SIG-M5 treated with dmso at 0.1 percent for 504 hours (cell line): ENCODE data around the gene MTA2.
"Not testable (repeated sequence)": the region's sequence is repeated elsewhere in the genome, so short reads cannot be mapped to it uniquely, and the experiment has no call there.

Experiments used
- DNase-seq: peaks from one replicate; lab custom pipeline; 2025; ENCODE audit not compliant: unreplicated experiment; lab: John Stamatoyannopoulos, UW

Gene MTA2

DNA sequence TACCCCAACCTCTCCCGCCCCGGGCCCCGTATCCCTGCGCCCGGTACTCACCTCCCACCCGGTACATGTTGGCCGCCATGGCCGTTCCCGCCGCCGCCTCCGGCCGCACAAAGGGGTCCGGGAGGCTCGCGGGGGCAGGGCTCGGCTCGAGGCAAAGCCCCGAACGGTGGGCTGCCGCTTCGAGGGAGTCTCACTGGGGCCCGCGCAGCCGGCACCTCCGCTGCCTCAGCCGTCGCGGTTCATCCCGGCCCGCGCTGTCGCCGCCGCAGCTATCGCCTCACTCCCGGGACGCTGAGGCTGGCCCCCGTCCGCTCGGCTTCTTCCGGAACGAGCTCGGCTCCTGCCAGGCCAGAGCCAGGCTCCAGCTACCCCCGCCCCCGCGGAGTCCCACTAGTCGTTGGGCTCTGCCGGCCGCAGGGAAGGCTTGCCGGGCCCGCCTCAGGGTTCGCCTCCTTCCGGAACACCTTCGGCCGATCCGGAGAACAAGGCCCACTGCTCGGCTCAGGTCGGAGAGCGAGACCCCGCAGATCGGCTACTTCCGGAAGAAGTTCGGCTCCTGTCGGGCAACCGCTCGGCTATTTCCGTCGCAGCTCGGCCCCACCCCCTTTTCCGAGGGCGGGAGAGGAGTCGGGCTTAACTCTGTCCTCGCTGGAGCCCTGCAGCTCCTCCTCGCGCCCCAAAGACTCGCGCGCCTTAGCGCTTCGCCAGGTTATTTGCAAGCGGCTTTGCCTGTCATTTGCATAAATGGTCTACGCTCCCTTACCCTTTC lies at the start of gene MTA2:
MTA2 (minus strand) TSS at position 494 of the 769 bp plus-strand sequence; CDS start at position 79, 415 bp downstream.
- peak; percentile 98 for DNase-seq

DNA sequence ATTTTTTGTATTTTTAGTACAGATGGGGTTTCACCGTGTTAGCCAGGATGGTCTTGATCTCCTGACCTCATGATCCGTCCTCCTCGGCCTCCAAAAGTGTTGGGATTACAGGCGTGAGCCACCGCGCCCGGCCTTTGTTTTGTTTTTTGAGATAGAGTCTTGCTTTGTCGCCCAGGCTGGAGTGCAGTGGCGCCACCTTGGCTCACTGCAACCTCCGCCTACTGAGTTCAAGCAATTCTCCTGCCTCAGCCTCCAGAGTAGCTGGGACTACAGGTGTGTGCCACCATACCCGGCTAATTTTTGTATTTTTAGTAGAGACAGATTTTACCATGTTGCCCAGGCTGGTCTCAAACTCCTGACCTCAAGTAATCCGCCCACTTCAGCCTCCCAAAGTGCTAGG lies 48.6 kb upstream of the MTA2 start:
- DNase-seq, result not testable (repeated sequence)

DNA sequence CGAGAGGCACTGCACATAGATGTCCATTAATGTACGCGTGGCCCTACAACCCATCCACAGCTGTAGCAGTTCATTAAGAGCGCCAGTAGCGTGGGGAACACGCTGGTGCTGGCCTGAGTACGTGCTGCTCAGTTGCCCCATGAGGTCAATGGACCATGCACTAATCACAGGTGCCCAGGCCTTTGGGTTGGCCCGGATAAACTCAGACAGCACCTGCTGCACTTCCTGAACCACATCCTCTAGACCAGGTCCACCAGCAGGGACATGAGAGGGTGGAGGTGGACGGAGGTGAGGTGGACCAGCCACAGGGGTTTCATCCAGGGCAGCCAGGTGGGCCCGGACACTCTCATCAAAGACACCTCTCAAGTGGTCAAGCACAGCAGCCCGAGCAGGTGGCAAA lies 47.8 kb upstream of the MTA2 start:
- no peak for DNase-seq

DNA sequence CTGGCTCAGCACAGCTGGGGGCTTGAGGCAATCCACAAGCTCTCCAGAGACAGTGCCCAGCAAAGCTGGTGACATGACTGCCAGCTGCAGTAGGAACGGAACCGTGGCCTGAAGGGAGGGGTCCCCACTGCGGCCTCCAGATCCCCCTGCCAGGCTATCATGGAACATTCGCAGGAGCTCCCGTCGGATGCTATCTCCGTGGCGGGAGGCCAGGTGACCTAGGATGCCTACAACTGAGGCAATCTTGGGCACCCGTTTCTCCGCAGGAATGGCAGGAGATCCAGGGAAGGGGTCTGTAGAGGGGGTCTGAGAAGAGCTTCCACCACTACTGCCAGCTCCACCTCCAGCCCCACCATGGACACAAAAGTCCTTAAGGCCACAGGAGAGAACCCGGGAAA lies 47.3 kb upstream of the MTA2 start:
- no peak for DNase-seq

DNA sequence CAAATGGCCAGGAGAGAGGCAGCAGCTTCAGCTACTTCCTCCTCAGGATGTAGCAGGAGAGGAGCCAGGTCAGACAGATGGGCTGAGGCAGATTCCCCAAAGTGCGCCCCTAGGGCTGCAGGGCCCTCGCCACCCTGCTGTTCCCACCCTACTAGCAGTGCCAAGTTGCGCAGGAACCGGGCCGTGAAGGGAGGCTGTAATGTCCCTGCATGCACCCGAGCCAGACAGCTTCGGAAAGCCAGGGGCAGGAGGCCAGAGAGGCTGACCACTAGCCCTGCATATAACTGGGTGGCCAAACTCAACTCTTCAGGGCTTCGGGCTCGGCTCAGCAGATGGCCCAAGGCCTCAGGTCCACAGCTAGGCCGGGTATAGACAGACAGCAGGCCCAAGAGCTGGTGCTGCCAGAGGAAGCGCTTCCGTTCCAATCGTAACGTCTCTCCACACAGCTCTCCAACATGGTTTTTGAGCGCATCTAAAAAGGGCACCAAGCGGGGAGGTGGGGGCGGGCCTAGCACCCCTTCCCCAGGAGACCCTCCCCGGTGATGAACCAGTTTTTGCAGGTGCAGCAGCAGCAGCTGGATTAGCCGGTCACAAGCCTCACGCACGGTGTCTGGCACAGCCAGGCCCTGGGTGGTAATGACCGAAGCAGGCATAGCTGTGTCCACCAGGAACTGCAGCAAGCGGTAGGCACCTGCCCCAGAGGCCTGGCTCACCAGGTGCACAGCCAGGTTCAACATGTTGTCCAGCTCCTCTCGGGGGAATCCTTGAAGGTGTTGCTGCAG lies 46.7 kb upstream of the MTA2 start:
- no peak for DNase-seq

DNA sequence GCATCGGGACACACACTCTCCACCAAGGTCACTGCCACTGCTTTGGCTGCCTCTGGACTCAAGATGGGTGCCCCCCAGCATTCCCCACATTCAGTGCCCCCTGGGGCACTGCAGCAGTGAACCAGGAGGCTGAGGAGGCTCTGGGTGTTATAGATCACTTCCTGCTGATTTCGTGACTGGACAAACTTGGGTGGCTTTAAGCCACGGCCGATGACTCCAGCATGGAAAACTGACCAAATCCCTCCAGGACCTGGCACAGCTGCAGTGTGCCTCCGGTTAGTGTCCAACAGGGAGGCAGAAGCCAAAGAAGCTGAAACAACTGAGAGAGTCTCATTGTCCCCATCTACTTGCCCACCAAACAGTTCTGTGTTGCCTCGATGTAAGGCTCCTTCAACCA lies 45.9 kb upstream of the MTA2 start:
- DNase-seq, result no peak

DNA sequence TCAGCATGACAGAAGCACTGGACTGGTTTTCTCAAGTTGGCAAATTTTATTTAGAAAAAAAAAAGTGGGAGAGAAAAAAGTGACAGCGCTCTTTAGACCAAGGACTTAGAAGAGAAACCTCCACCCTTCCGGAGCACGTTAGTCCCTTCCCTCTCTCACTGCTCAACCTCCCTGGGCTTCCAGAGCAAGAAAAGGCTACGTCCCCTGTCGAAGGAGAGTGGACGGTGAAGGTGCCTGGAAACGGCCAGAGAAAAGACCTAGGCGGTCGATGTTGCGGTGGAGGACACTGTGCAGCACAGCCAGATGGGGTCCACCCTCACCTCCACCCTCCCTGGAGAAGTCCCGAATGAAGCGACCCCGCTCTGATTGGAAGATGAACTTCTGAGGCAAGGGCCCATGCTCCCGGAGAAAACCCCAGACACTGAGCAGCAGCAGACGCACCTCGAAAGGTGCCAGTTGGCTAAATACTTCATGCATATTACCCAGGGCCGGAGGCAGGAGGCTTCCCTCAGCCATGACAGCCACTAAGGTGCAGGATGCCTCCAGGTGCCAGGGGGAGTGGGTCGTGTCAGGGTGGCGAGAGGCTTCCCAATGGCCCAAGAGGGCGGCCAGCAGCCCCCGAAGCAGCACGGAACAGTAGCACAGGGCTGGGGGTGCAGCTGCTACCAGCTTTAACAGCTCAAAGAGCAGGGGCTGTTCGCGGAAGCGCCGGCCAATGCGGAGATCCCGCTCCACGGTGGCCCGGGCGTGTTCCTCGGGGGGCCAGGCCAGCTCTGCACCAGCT lies 45.4 kb upstream of the MTA2 start:
- DNase-seq, result no peak

DNA sequence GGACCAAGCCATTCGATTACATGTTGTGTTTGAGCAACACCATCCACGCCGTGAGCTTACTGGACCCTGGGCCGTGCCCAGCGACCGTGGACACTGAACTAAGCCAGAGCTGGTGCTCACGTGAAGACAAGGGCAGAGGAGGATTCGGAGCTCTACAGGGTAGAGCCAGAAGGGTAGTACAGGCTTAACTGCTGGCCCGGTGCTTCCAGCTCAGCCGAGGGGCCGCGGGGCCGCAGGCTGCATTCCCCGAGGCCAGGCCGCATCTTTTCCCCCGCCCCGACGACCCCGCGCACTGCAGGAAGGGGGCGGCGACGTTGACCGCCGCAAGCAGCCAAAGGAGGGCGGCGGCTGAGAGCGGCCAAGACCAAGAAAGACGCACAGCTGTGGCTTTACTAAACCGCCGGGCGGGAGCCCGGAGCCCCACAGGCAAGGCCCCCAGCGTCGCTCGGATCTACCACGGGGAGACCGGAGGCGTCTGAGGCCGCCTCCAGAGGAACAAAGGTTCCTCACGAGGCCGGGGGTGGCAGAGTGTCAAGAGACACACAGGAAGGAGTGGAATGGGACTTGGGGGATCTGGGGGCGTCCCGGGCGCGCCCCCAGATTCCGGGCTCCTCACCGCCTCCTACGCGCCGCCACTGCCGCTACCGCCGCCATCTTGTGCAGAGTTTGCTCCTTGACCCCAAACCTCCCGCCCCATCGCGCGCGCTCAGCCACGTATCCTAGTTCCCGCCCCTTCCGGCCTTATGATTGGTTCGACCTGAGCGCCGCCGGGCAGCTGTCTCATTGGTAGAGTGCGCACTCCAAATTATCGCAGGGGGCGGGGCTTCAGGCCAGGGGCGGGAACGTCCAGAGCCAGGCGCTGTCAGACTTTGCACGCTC lies 44.5 kb upstream of the MTA2 start, which contains the start of gene GANAB:
GANAB (minus strand) TSS at position 668 of the 879 bp plus-strand sequence; CDS start at position 654, 14 bp downstream.
- DNase-seq, result peak; percentile 97

DNA sequence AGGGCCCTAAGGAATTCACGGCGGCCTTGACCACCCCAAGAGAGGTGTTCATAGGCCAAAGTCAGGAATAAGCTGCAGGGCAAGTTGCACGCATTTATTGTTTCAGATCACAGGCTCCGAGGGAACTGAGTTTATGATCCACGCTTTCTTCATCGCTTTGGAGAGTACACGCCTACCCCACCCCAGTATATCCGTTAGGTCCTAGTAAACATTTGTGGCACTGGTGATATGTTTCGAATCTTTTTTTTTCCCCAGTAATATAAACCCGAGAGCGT lies 43.9 kb upstream of the MTA2 start:
- DNase-seq, result no peak

DNA sequence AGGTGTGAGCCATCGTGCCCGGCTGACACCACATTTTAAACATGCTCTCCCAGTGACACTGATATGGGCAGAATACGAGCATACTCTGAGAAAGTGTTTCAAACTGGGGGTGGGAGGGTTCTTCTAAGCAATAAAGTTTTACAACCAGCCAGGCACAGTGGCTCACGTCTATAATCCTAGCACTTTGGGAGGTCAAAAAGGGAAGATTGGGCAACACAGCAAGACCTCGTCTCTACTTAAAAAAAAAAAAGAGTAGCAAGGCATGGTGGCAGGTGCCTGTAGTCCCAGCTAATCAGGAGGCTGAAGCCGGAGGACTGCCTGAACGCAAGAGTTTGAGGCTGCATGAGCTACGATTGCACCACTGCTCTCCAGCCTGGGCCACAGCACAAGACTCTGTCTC lies 42.6 kb upstream of the MTA2 start:
- peak; percentile 16 for DNase-seq

DNA sequence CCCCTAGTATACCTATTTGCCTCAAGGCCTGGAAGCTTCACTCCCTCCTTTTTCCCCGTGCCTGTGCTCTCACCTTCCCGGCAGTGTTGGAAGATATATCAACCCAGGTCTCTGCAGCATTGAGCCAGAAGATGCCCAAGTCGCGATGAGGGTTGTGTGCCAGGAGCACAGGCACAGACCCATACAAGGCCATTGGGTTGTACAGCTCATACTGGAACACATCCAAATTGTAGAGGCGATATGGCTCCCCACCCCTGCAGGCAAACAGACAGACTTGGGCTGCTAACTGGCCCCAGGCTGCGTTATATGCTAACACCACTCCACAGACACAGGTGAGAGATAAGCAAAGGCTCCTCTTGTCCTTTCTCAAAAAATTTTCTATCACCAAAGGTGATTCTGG lies 30.8 kb upstream of the MTA2 start:
- DNase-seq, result no peak

DNA sequence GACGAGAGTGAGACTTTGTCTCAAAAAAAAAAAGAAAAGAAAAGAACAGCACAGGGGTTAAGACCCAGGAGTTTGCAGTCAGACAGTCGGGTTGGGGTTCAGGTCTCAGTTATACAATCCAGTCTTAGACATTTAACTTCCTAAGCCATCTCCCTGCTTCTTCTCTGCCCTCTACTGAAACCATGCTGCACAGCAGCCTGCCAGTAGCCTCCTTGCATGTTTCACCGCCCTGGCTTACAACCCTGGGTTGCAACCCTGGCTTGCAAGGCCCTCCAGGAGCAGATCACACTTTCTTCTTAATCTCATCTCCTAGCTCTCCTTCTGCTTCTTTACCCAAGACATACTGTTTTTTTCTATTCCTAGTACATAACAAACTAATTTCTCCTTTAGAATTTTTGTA lies 26.0 kb upstream of the MTA2 start:
- peak; percentile 12 for DNase-seq

DNA sequence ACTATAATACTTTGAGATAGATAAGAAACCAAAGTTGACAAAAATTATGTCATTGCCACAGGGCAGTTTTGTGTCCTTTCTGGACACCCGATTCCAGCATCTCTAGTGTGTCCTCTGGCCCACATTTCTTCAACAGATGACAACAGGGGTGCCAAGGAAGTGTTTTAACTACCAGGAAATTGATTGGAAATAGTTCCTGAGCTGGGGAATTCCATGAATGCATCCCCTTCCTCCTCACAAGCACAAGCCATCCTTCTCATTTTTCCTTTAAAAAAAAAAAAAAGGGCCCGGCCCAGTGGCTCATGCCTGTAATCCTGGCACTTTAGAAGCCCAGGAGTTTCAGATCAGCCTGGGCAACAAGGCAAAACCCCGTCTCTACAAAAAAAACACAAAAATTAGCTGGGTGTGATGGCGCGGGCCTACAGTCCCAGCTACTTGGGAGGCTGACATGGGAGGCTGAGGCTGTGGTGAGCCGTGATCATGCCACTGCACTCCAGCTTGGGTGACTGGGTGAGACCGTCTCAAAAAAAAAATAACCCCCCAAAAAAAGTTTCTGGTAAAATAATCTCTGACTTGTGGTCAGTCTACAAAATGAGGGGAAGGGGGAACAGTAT lies 20.9 kb upstream of the MTA2 start:
- no peak for DNase-seq

DNA sequence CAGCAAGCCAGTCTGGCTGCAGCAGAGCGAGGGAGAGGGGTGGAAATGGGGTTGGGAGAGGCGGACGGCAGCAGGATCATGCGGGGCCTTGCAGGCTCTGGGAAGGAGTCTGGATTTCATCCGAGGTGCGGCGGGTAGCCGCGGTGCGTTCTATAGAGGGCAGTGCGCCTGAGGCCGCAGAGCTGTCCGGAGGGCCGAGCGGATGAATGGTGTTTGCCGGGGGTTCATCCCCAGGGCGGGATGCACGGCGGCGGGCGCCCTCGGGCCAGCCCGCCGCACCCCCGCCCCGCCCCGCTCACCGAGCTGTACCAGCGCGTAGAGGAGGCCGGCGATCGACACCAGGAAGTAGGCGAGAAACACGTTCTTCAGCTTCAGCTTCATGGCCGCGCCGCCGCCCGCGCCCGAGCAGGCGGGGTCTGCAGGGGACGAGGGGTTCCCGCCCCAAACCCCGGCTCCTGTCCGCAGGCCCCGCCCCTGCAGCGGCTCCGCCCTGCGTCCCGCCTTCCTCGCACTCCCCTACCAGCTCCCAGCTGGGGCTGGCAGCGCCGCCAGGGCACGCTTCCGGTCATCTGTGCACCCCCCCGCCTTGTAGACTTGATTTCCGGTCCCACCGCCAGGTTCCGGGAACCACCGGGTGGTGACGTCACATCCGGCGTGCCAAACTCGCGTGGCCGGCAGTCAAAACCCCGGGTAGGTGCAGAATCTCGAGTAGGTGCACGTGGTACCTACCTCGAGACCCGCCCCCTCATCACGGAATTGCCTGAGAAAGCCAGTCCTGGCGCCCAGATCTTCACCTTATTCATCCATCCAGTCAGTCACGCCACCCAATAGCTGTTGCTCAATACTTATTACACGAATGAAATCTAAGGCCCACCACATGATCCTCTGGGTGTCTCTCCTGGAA lies 20.2 kb upstream of the MTA2 start, which contains the start of gene B3GAT3:
B3GAT3 (minus strand) TSS at position 420 of the 904 bp plus-strand sequence; CDS start at position 381, 39 bp downstream.
- DNase-seq, result peak; percentile 91

DNA sequence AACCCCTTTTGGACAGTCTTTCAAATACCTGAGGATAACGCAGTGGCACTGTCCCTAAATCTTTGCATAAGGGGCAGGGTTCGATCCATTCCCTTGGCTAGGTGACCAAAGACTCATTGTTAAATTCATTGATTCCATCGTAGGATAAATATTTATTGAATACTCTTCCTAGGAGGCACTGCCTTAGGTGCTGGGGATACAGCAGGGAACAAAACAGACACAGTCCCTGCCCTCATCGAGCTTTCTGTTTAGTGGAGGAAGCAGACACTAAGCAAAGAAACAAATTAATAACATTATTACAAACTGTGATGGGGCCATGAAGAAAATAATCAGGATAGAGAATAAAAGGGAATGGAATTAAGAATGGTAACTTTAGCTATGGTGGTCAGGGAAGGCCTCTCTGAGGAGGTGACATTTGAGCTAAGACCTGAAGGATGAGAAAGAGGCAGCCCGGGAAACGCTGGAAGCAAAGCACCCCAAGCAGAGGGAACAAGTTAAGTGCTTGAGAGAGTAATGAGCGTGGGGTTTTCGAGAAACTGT lies 19.4 kb upstream of the MTA2 start:
- no peak for DNase-seq

DNA sequence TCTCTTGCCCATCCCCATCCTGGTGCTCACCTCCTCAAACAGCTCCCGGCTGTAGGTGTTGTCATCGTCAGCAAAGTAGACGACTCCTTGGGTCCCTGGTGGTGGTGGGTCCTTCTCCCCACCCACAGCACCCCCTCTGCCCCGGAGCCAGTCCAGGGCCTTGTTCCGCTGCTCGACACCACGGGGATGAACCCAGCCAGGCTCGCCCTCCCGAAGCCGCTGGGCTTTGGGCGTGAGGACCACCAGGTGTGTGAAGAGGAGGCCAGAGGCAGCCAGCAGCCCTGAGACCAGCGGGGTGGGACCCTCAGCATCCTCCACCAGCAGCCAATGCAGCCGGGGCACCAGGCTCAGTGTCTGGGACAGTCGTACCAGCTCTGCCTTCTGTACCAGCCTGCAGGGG lies 15.3 kb upstream of the MTA2 start:
- DNase-seq, result not testable (repeated sequence)

DNA sequence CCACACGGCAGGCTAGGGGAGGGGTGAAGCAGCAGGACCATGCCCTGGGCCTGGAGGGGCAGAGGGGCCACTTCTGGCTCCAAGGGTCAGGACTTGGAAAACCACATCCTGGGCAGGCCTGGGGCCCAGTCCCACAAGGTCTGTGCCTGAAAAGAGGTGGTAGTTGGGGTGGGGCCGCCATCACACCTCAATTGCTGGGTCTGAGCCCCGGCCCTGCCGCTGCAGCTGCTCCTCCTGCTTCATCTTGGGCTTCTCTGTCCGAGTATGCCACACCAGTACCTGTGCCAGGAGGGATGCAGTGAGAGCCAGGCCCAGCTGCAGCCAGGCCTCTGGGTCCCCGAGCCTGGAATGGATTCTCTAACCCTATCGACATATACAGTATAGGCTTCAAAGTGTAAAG lies 13.9 kb upstream of the MTA2 start:
- no peak for DNase-seq

DNA sequence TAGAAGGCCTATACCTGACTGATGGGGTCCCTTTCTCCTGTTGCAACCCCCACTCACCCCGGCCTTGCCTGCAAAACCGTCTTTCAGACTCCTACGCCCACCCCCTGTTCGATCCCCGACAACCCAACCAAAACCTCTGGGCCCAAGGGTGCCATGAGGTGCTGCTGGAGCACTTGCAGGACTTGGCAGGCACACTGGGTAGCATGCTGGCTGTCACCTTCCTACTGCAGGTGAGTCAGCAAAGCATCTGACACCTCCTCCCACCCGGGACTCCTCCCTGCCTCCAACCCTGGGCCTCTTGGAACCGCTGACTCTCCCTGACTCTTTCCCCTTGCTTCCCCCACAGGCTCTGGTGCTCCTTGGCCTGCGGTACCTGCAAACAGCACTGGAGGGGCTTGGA lies 12.6 kb upstream of the MTA2 start:
- no peak for DNase-seq

DNA sequence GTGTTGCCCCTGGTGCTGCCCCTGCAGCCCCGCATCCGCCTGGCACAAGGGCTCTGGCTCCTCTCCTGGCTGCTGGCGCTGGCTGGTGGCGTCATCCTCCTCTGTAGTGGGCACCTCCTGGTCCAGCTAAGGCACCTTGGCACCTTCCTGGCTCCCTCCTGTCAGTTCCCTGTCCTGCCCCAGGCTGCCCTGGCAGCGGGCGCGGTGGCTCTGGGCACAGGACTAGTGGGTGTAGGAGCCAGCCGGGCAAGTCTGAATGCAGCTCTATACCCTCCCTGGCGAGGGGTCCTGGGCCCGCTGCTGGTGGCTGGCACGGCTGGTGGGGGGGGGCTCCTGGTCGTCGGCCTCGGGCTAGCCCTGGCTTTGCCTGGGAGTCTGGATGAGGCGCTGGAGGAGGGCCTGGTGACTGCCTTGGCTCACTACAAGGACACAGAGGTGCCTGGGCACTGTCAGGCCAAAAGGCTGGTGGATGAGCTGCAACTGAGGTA lies 11.7 kb upstream of the MTA2 start:
- no peak for DNase-seq
